GM21515 (cell line): ENCODE results near the gene TTC36.
"Not testable (repeated sequence)": the region's sequence is repeated elsewhere in the genome, so short reads cannot be mapped to it uniquely, and the experiment has no call there.

Experiments
- ATAC-seq: cut with Tn5 transposase; IDR thresholded peaks from one replicate; pipeline ENCODE4 v1.9.1; 2021; ENCODE audit not compliant: unreplicated experiment

The TTC36 gene

GRCh38 chr11:118574636-118575035, 47.4 kb downstream of the TTC36 start:
- no peak for ATAC-seq

GRCh38 chr11:118577995-118578394, 50.7 kb downstream of the TTC36 start:
- ATAC-seq: not testable (repeated sequence)
